Lung (tissue), 12 donors: Measurements from ENCODE around the gene RPL10A. TPM values are rescaled to one million over a fixed set of nuclear protein-coding genes. Genes with fewer than 3 reads are reported as not detected.

Experiments used
- ATAC-seq: fragments of 200-7000 bp; cut with Tn5 transposase; one replicate; pipeline ENCODE4 v1.9.1; 2020; ENCODE audit warnings: moderate number of reproducible peaks; ENCODE audit not compliant: insufficient read depth, low FRiP score
- DNase-seq, 3 donors: peaks; one replicate each; pipeline ENCODE4 v3.0.0-alpha.2; 2013 to 2017
- H3K27ac ChIP-seq, 2 donors: one replicate each; pipeline ENCODE4 v1.5.1; 2013; ENCODE audit warnings: mild to moderate bottlenecking in 2 of 2, moderate library complexity in 2 of 2, control low read depth in 1 of 2, inconsistent platforms in 1 of 2, low read depth in 1 of 2, low read length in 1 of 2
- H3K27me3 ChIP-seq, 3 donors: one replicate each; pipeline ENCODE4 v1.5.1; 2013; ENCODE audit warnings: low read length in 2 of 3; ENCODE audit not compliant: control insufficient read depth in 3 of 3, insufficient read depth in 3 of 3
- H3K36me3 ChIP-seq, 4 donors: one replicate each; pipeline ENCODE4 v1.5.1; 2013; ENCODE audit warnings: low read length in 4 of 4, mild to moderate bottlenecking in 1 of 4, moderate library complexity in 1 of 4; ENCODE audit not compliant: control insufficient read depth in 4 of 4, insufficient read depth in 4 of 4
- H3K4me1 ChIP-seq, 5 donors: one replicate each; pipeline ENCODE4 v1.5.1; 2013; ENCODE audit warnings: low read length in 5 of 5, mild to moderate bottlenecking in 2 of 5, moderate library complexity in 1 of 5; ENCODE audit not compliant: control insufficient read depth in 5 of 5, insufficient read depth in 5 of 5
- H3K4me3 ChIP-seq: one replicate; pipeline ENCODE4 v1.5.1; 2013; ENCODE audit warnings: mild to moderate bottlenecking, control low read depth, moderate library complexity
- H3K9ac ChIP-seq, 2 donors: one replicate each; pipeline ENCODE4 v1.5.1; 2013; ENCODE audit warnings: low read length in 2 of 2, control low read depth in 1 of 2; ENCODE audit not compliant: insufficient read depth in 1 of 2
- H3K9me3 ChIP-seq, 4 donors: one replicate each; pipeline ENCODE4 v1.5.1; 2013; ENCODE audit warnings: low read length in 3 of 4, mild to moderate bottlenecking in 1 of 4, moderate library complexity in 1 of 4; ENCODE audit not compliant: control insufficient read depth in 4 of 4, insufficient read depth in 3 of 4
- WGBS, 2 donors: extraction: QIAGEN DNeasy Blood & Tissue Kit; methylation state at CpG; one replicate each; pipeline ENCODE4 v1.1.7; 2013; 5-methylcytosine and 5-hydroxymethylcytosine counted together
- polyA plus RNA-seq, 2 donors: library from polyadenylated mRNA; stranded (reverse); fragments of 200-250 nt; gene quantifications; one replicate each; pipeline ENCODE4 v1.2.1, GENCODE V29; 2013
- total RNA-seq, 2 donors: library from RNA; depleted of rRNA in 1 of 2; stranded (reverse); fragments of >200 nt in 1 of 2; gene quantifications; one replicate each; pipeline ENCODE4 v1.2.1, GENCODE V29; 2014 to 2021
- TF ChIP-seq, protein P1 (sequence below): IDR thresholded peaks from 2 replicates; pipeline ENCODE4 v1.5.1; 2012; ENCODE audit warnings: mild to moderate bottlenecking; ENCODE audit errors: control extremely low read depth, extremely low read depth
- donor health status: control.
- donor health status: control.
- donor health status: Bipolar disorder and iron deficiency.
- donor health status: healthy.
- donor health status: DM: yes; HTN: yes; CAD: no.

The RPL10A gene
- total and polyA plus RNA-seq, 4 donors: 986 to 1,885 (median 1,426) TPM

DNA sequence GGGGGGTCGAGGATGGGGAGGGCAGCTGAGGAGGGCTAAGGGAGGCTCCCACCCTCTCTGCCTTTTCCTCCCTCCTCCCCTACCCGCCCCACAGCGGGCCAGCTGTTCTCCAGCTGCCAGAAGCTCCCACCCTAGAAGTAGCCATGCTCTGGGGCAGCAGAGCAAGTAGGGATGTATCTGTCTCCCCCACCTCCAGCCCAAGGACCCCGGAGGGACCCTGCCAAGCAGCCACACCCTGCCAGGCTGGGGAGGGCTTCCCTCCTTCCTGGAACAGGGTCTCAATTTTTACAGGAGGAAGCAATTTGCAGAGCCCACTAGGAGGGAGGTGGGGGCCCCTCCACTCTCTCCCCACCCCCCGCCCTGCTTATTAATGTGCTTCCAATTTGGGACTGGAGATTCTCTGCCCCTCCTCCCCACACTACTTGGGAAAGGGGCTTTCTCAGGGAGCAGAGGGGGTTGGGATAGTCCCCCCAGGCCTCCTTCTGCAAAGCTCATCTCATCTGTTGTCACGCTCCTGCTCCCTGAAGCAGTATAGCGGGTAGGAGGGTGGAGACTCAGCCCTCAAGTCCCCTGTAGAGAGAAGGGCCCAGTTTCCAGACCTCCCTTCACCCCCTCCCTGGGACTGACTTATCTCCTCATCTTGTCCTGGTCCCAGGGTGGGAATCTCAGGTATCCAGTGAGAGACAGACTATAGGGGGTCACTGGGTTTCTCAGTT is 24.2 kb downstream of the RPL10A start:
- ATAC-seq (no peak), DNase-seq (peak; percentile 83 to 89 (median 85))
- Histone ChIP-seq H3K9me3 (no peaks in the 10 kb centered on the region), H3K4me3 (no peak overlapping the region), H3K27me3 (no peaks in the 10 kb centered on the region), H3K4me1 (peaks cover 0 to 70% (median 36%) of the 10 kb centered on the region in 5 donors), H3K9ac (peak overlapping the region in 1 of 2 donors; percentile 7), H3K36me3 (no peaks in the 10 kb centered on the region), H3K27ac (no peak overlapping the region)
- TF ChIP-seq, protein P1, sequence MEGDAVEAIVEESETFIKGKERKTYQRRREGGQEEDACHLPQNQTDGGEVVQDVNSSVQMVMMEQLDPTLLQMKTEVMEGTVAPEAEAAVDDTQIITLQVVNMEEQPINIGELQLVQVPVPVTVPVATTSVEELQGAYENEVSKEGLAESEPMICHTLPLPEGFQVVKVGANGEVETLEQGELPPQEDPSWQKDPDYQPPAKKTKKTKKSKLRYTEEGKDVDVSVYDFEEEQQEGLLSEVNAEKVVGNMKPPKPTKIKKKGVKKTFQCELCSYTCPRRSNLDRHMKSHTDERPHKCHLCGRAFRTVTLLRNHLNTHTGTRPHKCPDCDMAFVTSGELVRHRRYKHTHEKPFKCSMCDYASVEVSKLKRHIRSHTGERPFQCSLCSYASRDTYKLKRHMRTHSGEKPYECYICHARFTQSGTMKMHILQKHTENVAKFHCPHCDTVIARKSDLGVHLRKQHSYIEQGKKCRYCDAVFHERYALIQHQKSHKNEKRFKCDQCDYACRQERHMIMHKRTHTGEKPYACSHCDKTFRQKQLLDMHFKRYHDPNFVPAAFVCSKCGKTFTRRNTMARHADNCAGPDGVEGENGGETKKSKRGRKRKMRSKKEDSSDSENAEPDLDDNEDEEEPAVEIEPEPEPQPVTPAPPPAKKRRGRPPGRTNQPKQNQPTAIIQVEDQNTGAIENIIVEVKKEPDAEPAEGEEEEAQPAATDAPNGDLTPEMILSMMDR: no peak
- 43 to 53% methylated on average over 7 of the region's 7 CpGs for WGBS, 2 donors

DNA sequence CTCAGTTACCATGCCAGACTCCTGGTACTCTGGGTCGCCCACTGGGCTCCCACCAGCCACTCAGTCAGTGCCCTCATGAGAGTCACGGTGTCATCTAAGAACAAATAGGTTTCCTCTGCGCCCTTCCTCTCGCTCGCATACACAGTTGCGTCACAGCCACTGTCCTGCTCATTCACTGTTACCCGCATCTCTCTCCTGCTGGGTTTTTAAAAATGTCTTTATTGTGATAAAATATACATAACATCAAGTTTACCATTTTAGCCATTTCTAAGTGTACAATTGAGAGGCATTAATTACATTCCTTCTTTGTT is 24.7 kb downstream of the RPL10A start:
- H3K27me3 ChIP-seq: no peaks in the 10 kb centered on the region
- H3K36me3 ChIP-seq: no peaks in the 10 kb centered on the region
- H3K9ac ChIP-seq: no peak overlapping the region
- DNase-seq (no peak), ATAC-seq (no peak)
- TF ChIP-seq, protein P1: no peak
- H3K4me1 ChIP-seq: peaks cover 0 to 66% (median 37%) of the 10 kb centered on the region in 5 donors
- WGBS, 2 donors: 34 to 70% methylated on average over 7 of the region's 7 CpGs
- H3K4me3 ChIP-seq: no peak overlapping the region
- H3K9me3 ChIP-seq: no peaks in the 10 kb centered on the region
- no peak overlapping the region for H3K27ac ChIP-seq

GRCh38 chr6:35493307-35493983 is 25.2 kb downstream of the RPL10A start:
- no peak for ATAC-seq
- H3K27ac ChIP-seq: no peak overlapping the region
- no peaks in the 10 kb centered on the region for H3K9me3 ChIP-seq

More at GRCh38 chr6:35493307-35493983, 25.2 kb downstream of the RPL10A start:
- Histone ChIP-seq H3K36me3 (no peaks in the 10 kb centered on the region), H3K4me1 (peaks cover 0 to 66% (median 37%) of the 10 kb centered on the region in 5 donors), H3K9ac (no peak overlapping the region), H3K4me3 (no peak overlapping the region), H3K27me3 (no peaks in the 10 kb centered on the region)
- 84 to 85% methylated on average over 28 of the region's 28 CpGs for WGBS, 2 donors
- DNase-seq: no peak
- TF ChIP-seq, protein P1: no peak
